Stimulated activated CD8-positive, alpha-beta memory T cell treated with anti-CD3 and anti-CD28 coated beads, Interleukin-2, amount 100 ng/mL, for 1 hour (primary cell): ENCODE data around the gene SHROOM3.

Experiments
- DNase-seq, 2 donors: peaks; one replicate each; pipeline ENCODE4 v3.0.0-alpha.2; 2020; ENCODE audit warnings: low read depth in 2 of 2

The SHROOM3 gene

DNA sequence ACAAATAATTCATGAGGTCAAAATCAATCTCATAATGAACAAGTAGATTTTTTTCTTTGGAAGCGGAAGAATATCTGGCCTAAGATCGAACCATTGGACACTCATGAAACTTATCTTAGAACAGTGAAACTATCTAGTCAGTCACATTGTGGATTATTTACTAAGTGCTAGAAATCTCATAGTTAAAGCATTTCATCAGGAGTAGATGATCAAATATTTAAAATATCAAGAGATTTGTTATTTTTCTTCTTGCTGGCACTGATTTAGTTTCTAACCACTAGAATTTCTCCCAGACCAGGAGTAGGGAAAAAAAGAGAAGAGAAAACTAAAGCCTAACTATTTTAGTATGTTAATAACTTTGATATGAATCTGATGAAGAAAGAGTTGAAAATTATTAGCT is 105.5 kb downstream of the SHROOM3 start:
- no peak for DNase-seq

DNA sequence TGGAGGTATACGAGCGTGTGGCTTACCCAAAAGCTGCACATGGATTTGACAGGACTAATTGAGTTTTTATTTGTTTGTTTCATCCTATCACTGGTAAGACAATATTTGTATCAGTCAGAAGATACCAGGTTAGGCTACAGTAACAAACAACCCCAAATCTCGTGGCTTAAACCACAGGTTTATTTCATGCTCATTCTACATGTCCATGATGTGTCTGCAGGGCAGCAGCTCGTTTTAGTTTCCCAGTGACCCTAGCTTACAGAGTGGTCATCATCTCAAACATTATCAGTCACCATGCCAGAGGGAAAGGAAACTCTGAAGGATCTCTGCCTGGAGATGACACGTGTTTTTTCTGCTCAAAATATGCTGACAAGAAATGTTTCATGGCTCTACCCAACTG is 108.3 kb downstream of the SHROOM3 start:
- no peak for DNase-seq

DNA sequence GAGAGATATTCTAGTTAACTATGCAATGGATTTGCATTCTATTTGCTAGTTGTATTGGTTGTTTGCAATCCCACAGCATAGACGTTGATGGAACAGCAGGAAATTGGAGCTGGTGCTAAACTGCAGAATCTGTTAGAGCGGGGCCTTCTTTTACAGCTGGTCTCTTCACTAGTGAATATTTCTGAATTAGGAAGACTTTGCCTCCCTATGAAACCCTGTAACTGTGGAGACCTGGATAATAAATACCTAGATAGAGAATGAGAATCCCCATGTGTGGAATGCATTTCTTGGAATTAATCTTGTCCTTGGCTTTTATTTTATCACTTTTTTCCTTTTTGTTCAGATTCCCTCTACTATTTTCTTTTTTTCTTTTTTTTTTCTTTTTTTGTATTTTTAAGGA is 109.7 kb downstream of the SHROOM3 start:
- no peak for DNase-seq

DNA sequence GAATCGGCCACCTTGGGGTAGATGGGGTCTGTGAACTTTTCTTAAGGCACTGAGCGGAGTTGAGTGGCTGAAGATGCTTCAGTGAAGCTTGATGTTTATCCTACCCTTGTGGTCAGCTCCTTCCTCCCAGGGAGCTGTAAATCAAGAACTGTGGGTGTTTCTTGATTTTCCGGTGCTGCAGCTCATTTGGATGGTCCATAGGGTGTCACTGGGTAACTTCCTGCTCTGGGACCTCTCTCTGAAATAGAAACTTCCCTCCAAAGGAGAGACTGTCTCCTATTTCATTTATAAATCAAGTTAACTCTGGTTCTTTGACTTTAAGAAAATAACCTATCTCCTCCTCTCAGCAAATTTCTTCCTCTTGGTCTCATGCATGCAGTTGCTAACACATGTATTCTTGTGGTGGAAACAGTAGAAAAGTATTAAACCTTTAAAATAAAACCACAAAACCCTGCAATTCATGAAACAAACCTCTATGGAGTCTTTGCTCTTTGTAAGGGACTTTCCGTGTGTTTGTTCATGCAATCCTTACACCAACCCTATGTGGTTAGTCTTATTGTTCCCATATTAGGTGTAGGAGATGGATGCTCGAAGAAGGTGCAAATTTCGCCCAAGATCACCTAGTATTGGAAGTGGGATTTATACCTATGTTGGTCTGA is 110.3 kb downstream of the SHROOM3 start:
- no peak for DNase-seq

DNA sequence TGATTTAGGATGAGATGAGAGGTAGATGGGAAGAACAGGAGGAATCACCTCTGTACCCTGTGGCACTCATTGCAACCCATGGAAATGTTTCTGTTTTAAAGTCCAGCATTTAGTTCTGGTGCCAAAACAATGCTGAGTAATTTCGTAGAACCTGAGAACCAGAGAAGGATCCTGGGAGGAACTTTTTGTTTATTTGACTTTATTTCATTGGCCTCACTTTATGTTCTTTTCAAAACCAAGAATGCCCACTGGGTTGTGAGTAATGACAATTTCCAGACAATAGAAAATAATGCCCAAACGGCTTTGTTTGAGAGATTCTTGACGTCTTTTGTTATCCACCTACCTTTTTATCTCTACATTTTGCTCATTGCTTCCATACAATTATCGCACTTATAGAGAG is 111.3 kb downstream of the SHROOM3 start:
- DNase-seq, result no peak

DNA sequence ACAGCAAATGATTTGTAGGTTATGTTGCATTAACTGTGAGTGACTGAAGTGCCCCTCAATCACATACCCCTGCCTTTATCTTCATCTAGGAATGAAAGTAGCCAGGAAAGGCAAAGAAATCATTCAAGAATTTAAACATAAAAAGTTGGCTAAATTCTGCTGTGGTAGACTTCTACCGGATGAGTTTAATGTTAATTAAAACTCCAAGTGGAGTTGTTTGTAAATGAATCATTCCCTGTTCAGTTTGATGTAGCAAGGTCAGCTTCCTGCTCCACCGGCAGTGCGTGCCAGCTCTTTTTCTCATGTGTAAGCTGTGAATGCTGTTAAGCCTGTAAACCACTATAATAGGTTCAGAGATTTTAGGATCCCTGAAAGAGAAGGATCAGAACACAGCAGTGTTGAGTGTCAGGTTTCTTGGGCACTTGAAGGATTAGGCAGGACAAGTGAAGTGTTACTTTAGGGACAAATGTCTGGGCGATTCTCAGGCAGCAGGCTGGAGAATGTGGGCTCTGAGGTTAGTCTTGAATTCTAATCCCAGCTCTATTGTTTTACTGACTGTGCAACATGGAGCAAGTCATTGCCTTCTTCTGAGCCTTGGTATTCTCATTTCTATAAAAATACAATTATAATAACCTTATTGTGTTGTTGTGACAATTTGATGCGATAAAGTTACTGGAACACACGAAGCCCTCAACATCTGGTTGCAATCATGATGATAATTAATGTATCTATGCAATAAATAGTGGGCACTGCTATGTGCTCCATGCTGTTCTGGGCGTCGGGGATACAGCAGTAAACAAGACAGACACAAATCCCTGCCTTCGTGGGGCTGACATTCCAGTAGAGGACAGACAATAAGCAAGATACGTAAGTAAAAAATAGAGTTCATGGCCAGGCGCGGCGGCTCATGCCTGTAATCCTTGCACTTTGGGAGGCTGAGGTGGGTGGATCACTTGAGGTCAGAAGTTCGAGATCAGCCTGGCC is 112.0 kb downstream of the SHROOM3 start:
- no peak for DNase-seq

DNA sequence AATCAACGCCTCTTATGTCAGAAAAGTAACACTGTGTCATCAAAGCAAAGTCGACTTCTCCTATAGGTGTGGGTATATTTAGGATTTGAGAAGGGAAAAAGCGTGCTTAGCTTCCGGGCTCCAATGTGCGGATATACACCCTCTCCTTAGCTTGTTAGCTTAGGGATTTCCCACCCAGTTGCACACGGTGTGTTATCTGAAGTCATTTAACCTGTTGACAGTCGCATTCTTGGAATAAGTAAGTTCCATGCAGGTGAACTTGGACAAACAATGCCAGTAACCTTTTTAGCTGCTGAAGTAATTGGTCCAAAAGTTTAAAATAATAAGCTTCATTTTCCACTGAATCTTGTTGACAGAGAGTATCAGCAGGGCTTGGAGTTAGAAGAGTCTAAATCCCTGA is 113.7 kb downstream of the SHROOM3 start:
- no peak for DNase-seq

DNA sequence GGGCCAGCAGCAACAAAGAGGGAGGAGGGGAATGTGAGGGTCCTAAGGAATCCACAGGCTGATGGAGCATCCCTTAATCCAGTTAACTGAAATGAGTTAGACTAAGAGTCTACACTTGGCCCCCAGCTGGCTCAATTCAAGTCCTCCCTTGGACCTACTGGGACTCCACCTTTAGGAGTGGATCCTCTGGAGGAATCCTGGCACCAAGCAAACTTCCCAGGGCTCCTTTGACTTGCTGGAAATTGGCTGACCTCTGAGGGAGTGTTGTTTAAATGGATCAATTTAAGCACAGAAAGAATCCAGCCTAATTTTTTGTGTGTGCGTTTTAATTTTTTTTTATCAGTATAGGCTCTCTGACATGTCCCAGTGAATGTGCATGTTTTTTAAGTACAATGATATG is 114.7 kb downstream of the SHROOM3 start:
- DNase-seq, result no peak

DNA sequence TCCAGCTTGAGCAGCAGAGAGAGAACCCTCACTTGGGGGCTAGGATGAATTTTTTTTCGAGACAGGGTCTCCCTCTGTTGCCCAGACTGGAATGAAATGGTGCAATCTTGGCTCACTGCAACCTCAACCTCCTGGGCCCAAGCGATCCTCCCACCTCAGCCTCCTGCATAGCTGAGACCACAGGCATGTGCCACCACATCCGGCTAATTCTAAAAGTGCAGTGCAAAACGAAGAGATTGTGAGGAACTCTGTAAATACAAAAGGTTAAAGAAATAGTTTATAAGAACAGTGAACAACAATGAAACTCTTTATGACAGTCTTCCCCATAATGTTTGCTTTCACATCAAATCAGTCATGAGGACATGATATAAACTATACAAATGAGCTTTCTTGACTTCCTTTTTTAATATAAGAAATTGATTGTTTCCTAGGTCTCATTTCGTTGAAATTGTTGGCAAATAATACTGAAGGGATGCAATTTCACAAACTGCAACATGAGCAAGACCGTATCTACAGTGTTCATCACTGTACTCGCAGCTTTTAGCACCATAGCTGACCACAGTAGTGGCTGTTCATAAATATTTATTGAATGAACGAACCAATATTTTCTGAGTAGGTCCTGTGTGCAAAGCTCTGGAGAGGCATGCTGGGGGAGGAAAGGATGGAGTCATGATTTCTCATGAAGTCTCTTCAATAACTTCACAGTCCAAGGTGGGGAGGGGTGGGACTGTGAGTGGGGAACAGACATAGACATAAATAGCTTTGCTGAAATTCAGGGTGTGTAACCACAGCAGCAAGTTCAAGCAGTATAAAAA is 116.1 kb downstream of the SHROOM3 start:
- DNase-seq, result no peak

DNA sequence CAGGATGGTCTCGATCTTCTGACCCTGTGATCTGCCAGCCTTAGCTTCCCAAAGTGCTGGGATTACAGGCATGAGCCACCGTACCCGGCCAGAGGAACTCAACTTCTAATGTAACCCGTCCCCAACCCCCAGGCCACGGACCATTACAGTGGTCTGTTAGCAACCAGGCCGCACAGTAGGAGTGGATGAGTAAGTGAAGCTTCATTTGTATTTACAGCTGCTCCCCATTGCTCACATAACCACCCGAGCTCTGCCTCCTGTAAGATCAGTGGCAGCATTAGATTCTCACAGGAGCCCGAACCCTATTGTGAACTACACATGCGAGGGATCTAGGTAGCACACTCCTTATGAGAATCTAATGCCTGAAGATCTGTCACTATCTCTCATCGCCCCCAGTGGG is 119.6 kb downstream of the SHROOM3 start:
- DNase-seq, result no peak

DNA sequence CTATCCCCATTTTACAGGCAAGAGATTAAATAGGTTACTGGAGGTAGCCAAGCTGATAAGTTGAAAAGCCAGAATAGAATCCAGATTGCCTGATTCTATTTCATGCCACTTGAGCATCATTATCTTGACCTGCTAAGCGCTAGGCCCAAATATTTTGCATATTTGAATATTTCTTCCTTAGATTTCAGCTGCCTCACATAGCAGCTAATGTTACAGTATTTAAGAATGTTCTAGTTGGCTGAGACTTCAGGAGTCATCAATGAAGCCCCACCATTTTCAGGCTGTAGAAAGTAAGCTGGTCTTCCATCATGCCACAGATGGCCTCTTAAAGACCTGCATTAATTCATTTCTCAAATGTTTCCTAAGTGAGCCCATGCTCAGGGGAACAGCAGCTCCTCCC is 121.4 kb downstream of the SHROOM3 start:
- no peak for DNase-seq

DNA sequence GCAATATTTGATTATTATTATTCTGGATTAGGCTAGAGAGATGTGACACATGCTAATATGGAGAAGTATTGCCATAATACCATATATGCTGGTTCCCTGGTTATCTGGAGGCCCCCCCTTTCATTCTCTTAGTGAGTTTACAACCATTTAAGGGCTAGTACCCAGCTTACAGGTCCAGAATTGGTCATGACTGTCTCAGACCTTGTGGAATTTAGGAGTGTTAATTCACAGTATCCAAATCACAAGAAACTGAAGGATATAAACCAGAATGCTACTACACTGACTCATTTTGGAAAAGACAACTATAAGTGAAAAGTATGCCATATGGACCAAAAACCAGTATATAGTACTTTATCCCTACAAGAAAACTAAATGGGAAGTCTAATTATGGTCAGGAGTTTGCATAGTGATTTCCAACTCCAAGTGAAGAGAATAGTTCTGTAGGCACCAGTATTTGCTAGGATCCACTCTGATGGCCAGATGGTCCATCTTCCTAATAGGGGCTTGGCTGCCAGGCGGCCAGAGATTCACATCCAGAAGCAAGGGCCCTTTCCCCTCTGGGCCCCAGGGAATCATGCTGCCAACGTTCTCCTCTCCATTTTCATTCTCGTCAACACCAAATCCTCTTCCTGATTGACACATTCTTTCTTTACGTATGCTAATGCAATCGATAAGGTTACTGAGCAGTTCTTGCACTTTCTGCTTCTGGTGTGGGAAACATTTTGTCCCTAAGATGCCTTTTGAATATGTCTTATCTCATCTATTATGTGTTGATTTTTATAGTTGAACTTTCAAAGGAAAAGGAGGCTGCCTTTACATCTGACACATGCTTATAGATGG is 123.6 kb downstream of the SHROOM3 start:
- no peak for DNase-seq

DNA sequence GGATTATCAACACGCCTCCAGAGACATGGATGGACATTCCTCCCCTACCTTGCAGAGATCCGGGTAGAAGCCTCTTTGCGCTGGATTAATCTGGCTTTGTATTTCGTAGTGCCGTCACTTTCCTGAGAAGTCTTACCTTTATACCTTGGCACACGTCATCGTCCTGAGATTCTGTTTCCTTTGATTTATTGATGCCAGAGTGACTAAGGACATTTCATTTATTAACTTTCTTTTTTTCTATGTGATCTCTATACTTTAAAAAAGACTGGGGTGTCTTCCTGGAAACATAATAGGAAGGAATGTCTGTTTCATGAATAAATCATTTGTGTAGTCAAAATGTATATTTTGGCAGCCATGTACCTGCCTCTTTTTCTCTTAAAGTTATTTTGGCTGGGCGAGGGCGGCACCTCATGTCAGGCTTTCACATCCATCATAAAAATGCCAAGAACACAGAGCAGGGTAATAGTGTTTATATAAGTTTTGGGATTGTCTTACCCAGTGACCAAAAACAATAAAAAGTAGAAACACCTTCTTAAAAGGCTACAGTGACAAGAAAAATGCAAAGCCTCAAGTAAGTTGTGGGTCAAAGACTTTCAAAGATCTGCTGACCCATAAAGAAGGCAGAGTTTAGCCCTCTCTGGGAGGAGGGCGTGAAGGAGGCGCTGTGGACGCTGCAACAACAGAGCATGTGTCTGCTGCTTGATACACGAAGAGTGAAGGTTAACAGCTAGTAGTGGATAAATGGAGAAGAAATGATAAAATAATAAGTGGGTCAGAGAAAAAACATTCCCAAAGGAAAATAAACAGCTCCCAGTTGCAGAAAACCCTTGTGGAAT is 124.4 kb downstream of the SHROOM3 start:
- DNase-seq, result no peak

DNA sequence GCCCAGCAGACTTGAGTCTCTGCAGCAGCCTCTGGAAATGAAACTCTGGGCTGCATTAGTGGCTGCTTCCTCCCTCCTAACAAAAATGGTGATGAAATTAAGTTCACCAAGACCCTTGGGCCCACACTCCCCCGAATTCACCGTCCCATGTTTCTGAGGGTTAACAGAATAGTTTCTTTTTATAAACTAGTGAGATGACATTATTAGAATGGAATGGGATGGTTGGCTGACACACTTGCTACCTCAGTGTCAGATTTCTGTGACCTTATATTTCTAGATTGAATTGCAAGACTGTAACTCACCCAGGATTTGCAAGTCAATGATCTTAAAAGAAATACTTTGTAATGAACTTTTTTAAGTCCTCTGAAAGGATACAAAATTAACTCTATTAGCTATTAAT is 127.1 kb downstream of the SHROOM3 start:
- no peak for DNase-seq

DNA sequence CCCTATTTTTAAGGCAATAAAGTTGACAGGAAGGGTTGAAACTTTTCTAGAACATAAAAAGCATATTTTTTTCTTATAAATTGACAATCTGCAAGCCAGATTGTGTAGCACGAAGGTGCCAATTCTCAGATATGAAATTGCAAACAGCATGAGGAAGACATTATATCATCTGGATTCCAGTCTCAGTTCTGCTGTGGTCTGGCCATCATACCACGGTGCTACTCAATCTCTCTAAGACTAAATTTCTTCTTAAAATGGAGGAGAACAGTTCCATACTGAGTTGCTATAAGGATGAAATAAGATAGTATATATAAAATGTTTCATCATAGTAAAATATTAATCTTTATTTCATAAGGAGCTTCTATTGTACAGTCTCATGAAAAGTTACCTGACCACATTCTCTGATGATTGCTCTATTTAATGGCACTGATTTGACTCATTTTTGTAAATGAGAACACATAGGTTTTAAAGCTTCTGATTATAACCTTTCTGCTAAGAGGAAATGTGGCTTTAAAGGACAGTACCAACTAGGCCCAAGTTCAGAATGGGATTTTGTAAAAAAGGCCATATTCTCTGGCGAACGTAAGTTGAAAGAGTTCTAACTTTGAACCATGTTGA is 127.9 kb downstream of the SHROOM3 start:
- DNase-seq, result no peak

DNA sequence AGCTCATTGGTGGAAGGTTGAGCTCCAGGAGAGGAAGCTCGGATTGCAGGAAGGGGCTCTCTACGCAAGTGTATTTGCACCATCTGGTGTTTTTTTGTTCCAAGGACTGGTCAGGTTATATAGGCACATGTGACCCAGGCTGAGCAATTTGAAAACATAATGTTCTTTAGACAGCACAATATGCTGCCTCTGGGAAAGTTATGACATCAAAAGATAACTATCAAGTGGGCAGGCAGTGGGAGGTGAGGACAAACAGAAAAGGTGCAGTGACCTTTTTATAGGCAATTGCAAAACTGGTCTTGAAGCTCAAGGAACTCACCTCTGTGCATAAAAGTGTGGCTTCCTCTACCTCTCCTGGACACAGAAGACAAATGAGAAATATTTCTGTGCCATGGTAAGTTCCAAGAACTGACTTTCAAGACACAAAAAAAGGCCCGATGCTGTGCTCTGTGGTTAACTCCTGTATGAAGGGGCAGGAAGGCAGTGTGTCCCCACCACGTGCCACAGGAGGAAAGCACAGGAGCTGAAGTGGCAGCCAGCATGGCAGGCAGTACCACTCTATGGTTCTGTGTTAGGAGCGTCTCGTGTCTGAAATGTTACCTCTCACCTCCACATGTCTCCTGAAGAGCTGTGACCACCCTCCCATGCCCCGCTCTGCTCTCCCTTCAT is 128.6 kb downstream of the SHROOM3 start:
- DNase-seq, result no peak

DNA sequence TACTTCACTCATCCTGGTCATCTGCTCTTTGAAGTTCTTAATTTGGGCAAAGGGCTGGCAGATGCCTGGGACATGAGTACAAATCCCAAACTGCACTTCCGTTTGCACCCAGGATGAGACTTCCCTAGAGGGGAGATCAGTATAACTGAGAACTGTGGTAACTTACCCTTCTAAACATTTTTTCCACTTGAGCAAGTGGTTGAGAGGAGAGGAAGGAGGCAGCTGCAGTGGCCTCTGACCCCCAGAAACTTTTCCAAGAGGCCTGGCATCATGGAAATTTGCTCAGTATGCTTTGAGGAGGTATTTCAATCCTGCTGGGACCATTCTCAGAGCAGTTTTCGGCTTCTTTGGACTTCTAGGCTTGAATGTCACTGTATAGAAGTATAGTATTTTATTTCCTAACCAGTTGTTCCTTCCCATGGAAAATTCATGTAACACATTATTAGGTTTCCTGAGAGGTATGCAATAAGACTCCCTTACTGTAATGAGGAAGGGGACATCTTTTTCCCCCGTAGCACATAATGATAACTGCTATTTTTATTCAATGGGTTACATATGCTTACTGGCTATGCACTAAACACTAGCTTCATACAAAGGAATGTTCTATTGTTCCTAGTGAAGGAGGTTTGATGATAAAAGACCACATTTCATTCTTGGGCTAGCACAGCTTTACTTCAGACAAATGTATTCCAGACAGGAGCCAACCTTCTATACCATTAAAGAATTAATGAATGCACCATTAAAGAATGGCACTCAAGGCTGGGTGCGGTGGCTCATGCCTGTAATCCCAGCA is 129.3 kb downstream of the SHROOM3 start:
- no peak for DNase-seq

DNA sequence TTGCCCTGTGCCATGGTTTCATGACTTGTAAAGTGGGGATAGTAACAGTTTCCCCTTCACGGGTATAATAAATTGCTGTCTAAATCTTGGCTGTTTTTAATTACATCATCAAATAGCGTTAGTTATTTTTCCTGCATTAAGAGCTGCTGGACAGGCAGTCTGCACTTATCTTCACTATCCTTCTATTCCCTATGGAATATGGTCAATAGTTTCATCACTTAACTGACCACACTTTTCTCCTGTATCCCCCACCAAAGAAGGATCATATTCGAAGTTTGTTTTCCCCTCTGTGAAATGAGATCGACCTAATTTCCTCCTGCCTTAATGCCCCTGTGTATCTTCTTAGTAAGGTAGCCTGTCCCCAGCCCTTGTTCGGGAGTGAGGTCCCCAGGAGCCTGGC is 133.2 kb downstream of the SHROOM3 start:
- no peak for DNase-seq

DNA sequence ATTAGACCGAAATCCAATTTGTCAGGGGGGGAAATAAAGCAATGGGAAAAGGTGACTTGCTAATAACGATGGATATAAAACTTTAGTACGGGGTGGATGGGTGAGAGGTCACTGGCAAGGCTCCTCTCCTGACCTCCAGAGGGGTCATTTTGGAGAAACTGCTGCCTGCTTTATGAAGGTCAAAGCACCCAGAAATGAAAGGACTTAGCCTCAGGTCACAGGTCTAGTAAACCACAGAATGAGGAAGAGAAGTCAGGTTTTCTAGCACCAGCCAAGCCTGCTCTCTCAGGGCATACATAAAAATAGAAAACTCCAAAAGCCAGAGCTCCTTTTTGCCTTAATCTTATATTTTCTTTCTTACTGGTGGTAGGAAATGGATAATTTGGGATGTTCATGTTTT is 134.2 kb downstream of the SHROOM3 start:
- no peak for DNase-seq
